ENCODE measurements around the gene GPR89A.
"Not testable (repeated sequence)": the region's sequence is repeated elsewhere in the genome, so short reads cannot be mapped to it uniquely, and the experiment has no call there.

GPR89A gene

DNA sequence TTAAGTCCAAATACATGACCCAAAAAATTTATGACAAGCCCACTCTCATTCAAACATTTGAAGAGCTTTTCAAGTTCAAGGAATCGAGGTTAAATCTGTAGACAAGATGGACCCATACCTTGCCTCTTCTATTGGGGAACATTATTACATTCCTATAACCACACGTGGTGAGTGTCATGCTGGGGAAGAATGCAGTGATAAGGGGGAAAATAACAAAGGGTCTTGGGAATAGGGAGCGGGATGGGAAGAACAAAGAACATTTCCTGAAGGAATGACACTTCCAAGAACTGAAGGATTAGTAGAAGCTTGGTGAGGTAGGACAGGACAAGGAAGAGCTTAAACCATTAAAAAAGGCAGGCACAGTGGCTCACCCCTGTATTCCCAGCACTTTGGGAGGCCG lies 80.5 kb downstream of the GPR89A start:
- no peak for DNase-seq

DNA sequence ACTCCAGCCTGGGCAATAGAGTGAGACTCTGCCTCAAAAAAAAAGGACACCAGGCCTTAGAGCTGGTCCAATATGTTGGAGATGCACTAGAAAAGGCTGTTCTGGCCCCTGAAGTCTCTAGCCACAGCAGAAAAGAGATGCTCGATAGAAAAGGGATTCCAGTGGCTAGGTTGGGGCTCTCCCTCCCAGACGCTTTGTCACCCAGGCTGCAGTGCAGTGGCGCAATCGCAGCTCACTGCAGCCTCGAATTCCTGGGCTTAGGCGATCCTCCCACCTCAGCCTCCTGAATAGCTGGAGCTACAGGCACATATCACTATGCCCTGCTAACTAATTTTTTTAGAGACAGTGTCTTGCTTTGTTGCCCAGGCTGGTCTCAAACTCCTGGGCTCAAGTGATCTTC lies 81.1 kb downstream of the GPR89A start:
- no peak for DNase-seq

DNA sequence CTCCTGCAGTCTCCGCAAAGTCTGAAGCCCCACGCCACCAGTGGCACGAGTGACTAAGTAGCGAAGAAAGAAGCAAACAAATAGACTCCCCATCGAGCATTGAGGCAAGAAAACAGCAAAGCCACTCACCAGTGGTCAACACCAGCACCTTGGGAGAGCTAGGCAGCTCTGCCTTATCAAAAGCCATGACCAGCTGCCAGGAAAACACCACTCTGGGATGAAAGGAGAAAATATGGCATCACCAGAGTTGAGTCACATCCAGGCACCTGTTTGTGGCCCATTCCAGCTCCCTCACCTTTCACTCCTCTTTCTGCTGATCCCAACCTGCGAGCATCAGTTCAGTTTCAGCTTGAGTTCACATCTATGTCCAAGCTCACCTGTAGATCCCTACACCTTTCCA lies 82.1 kb downstream of the GPR89A start:
- DNase-seq: no peak

DNA sequence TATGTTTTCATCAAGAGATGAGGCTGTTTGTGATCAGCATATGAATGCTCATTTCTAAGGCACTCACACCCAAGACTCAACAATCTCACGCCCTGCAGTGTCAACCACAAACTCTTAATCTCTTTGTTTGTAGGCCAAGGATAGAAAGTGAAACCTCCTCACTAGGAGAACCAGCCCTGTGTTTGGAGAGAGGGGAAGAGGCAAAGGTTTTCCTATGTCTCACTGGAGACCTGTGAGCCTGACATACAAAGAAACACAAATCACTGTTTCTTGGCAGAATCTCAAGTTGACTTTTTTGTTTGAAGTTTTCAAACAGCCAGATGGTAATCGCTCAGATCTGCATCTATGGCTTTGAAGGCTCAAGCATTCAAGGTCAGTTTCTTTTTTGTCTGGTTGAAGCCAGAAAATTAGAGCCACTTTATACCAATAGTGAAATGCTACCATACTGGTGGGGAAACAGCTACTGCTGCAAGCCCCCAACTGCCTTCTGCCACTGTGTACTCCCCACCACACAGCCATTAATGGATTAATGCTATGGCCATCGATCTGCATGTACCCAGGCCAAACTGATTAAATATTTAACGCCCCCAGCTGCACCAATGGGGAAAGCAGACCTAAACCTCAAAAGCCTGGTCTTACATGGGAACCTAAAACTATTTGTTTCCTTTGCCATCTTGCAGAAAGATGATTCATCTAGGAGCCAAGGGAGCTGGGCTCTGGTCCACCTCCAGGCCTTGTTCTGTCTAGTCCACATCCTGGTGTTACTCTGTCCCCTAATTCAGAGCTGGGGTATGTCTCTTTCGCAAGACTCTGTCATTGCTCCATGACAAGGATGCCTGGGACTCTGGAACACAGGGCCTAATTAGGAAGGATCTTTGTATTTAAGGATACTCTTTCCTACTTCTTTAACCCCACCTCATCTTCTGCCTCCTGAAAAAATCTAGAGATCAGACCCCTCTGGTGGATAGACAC lies 83.1 kb downstream of the GPR89A start:
- no peak for DNase-seq

DNA sequence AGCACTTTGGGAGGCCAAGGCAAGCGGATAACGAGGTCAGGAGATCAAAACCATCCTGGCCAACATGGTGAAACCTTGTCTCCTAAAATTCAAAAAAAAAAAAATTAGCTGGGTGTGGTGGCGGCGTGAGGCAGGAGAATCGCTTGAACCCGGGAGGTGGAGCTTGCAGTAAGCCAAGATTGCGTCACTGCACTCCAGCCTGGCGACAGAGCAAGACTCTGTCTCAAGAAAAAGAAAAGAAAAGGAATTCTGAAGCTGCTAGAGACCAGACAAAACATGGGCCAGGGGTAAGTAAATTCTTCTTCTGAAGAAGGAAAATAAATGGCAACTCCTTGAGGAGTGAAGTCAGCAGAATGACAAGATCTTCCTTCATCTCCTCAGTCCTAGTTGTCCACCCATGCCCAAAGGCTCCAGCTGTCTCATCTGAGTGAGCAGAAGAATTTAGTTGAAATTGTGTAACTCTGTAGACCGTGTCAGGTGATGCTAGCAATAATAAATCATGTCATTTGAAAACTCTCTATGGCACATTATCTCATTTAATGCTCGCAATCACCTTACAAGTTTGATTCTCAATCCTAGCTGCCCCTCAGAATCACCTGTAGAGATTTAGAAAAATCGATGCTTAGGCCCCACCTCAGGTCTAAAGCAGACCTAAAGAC lies 85.1 kb downstream of the GPR89A start:
- no peak for DNase-seq

DNA sequence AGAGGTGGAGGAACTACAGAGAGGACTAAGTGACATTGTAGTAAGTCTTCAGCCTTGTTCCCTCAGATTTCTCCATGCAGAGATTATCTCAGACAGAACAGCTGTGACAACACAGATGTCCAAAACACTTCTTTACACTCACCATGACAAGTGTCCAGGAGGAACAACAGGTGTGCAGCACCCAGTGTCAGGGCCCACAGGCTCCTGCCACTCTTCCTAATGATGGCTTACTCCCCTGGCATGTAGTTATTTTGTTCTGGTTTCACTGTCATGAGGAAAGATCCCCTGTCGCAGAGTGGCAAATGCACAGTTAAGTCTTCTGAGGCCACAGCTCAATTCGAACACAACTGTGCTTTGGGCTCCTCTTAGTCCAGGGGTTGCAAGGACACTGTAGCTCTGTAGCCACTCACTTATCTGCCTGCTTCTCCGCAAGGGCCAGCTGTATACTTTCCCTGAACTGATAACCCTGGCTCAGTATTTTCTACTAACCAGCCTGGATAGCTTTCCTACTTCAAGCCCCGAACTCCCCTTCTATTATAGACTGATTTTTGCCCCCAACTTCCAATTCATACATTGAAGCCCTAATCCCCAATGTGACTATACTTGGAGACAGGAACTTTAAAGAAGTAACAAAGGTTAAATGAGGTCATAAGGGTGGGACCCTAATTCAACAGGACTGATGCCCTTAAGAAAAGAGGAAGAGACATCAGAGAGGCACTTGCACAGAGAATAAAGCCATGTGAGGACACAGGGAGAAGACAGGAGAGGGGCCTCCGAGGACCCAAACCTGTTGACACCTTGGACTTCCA lies 88.2 kb downstream of the GPR89A start:
- no peak for DNase-seq

DNA sequence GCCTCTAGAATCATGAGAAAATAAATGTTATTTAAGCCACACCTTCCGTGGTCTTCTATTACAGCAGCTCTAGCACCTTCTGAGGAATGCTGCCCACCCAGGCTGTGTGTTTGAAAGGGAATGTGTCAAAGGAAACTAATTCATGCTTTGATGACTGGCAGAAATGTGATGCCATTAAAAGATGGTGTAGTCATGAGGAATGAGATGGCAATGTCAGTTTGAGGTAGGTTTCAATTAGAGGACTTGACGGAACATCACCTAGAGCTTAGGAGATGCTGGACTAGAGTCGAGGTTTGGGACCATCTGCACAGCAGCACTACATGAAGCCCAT lies 88.8 kb downstream of the GPR89A start:
- DNase-seq: no peak

DNA sequence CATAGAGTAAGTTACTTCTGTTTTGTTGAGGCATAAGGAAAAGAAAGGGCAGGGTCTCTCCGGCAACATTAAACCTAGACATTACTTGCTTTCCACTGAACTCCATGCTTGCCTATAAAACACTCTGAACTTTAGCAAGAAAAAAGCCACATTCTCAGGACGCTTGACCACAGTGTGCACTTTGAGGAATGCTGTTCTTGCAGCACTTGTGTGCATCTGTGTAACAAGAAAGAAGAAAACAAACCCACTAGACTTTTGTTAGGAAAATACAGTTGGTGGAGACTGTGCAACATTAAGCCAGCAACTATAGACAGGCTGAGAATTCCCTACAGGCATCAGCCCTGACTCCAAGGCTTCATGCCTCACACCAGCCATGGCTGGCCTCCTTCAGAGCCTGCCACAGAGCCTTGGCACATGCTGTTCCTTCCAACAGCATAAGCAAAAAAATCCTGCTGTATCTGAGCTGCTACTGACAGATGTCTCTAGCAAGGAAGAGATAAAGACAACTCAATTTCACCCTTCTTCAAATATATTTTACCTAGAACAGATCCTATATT lies 93.6 kb downstream of the GPR89A start:
- no peak for DNase-seq

DNA sequence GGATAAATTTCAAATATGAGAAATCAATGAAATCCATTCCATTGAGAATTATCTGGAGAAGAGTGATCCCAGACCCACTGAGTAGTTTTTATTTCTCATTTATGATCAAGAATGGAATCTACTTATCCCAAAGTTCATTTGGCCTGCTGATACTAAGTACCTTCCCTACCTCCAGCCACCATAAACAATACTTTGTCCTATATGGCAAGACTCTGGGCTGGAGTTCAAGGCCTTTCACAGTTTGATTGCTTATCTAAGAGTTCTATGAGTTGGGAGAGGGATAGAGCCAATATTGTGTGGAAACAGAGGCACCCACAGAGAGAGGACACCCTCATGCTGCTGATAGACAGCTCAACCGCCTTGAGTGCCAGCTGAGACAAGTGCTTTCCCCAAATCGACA lies 94.3 kb downstream of the GPR89A start:
- DNase-seq: no peak

DNA sequence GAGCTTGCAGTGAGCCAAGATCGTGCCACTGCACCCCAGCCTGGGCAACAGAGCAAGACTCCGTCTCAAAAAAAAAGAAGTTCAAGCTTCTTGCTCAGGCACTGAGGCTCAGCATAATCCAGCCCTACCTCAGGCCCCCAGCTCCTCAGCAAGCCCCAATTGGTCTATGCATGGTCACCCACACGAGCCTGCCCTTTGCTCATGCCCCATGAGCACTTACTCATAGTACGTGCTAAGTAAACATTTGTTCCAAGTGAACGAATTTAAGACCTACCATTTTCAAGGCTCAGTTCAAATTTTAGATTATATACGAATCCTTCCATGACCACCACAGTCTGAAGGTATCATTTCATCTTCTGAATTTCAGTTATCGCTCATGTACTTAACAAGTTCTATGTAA lies 95.0 kb downstream of the GPR89A start:
- no peak for DNase-seq

DNA sequence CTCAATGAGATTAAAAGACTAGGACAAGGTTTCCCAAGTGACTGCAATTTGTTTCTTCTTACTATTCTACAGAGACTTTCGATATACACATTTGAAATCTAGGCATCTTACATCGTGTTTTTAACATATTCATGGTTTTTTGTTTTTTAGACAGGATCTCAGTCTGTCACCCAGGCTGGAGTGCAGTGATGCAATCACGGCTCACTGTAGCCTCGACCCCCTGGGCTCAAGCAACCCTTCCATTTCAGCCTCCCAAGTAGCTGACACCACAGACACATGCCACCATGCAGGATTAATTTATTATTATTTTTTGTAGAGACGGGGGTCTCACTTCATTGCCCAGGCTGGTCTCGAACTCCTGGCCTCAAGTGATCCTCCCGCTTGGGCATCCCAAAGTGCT lies 97.8 kb downstream of the GPR89A start:
- no peak for DNase-seq

DNA sequence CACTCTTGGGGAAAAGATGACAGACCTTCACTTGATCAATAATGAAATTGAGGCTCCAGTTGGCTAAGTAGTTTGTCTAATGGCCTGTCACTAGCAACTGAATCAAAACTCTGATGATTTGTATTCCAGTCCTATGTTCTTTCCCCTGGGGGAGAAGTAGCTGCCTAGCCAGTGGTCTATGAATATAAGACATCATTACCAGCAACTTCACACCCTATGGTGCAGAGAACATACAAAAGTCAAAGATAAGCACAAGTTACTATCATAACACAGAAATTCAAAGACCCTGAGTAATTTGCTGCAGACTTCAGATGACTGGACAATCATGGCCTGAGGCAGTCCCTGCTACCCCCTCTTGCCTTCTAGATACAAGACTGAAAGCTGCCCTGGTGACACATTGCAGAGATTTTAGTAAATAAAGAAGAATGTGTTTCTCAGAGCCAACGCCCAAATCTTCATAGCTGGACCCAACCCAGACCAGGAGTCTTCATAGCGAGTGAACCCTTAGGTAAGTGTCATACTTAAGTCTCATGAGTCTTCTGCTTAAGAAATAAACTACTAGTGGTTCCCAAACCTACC lies 98.4 kb downstream of the GPR89A start:
- no peak for DNase-seq

DNA sequence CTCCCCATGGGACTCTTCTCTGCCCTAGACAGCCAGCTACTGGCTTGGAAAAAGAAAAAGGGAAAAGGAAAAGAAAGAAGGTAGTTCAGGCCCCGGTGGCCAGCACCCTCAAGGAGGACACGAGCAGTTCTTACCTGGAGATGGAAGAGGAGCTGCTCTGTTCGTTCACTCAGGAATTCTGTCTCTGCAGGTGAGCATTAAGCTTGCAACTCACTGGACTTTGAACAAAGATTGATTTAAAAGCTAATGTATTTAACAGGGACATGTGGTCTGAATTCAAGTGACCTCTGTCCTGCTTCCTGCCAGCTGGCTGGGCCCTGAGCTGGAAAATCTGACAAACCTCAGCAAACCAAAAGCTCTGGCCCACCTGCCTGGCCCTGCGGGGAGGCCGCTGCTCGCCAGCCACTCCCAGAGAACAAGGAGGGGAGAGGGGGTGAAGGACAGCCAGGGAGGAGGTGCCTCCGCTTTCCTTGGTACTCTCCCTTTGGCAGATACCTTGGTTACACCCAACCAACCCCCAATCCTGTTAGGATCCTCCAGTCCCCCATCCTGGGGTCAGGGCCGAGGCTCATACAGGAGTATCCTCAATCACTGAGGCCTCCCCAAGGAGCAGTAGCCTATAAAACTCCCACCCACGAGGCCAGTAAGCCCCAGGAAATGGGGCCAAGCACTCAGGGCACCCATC lies 99.5 kb downstream of the GPR89A start, which contains the start of gene PDZK1:
Gene PDZK1 (minus strand): TSS at position 186 of the 685 bp plus-strand sequence. CDS start 19,347 bp downstream, outside the sequence.
- no peak for DNase-seq

DNA sequence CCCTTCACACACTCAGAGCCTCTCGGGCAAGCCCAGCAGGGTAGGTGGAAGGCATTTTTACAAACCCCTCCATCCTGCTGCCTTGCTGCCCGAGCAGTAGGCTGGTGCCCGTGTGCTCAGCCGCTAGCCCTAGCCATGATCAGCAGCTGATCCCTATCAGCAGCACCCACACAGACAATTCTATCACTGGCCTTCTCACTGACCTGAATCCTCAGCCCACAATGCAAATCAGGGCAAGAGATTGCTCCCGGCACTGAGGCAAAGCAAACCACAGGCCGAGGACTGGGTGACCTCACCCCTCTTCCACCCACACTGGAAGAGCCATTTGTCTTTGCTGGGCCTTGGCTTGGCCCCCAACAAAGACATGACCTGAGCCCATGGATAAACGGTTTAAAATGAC lies 100.3 kb downstream of the GPR89A start:
- no peak for DNase-seq

DNA sequence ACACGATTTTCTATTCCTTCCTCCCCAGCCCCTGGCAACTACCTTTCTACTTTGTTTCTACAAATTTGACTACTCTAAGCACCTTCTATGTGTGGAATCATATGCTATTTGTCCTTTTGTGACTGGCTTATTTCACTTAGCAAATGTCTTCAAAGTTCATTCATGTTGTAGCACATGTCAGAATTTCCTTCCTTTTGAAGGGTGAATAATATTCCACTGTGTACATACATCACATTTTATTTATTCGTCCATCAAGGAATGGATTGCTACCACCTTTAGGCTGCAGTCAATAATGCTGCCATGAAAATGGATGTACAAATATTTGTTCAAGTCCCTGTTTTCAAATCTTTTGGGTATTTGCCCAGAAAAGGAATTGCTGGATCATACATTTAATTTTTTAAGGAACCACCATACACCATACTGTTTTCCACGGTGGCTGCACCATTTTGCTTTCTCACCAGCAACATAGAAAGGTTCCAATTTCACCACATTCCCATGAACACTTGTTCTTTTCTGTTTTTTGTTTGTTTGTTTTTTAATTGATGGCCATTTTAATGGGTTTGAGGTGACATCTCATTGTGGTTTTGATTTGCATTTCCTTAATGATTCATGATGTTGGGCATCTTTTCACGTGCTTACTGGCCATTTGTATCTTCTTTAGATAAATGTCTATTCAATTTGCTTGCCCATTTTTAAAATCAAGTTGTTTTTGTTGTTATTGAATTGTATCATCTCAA lies 102.7 kb downstream of the GPR89A start:
- DNase-seq: no peak

DNA sequence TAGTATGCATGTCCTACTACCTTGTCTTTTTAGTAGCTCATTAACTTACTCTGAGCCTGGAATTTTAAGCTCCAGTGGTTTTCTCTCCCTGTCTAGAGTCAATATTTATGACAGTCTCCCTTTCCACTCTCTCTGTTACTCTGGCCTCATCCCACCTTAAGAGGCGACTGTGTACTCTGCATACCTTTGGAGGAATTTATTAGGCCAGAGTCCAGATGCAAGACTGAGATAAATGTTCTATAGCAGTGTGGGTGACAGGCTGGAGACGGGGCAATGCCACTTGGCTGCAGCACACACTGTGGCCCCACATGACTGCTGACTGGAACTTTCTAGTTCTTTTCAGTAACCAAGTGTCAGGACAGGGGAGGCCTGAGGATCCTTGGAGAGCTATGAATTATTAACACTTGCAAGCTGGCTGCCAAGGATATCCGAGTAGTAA lies 103.4 kb downstream of the GPR89A start:
- DNase-seq: no peak

DNA sequence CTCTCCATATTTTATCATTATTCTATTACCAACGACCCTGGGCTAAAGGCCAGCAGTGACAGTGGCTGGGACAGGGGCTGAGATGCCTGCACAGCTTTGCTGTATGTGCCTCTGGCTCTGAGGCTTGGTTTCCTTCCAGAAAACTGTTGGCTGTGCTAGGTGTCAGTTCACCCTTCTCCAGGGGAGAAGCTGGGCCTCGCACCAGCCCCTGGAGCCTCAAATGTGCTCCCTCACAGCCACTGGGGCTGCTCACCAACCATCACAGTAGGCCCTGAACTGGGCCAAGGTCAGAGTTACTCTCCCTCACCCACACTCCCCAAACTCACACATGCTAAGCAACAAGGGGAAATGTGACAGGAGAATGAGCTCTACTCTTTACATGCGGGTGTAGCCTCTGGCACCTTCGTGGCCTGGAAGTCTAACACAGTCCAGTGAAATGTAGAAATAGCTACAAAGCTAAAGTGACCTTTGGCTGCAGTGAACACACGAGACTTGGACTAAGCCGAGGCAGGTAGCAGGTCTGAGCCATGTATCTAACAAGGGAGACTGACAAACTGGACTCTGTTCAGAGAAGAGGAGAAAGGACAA lies 106.8 kb downstream of the GPR89A start:
- no peak for DNase-seq

DNA sequence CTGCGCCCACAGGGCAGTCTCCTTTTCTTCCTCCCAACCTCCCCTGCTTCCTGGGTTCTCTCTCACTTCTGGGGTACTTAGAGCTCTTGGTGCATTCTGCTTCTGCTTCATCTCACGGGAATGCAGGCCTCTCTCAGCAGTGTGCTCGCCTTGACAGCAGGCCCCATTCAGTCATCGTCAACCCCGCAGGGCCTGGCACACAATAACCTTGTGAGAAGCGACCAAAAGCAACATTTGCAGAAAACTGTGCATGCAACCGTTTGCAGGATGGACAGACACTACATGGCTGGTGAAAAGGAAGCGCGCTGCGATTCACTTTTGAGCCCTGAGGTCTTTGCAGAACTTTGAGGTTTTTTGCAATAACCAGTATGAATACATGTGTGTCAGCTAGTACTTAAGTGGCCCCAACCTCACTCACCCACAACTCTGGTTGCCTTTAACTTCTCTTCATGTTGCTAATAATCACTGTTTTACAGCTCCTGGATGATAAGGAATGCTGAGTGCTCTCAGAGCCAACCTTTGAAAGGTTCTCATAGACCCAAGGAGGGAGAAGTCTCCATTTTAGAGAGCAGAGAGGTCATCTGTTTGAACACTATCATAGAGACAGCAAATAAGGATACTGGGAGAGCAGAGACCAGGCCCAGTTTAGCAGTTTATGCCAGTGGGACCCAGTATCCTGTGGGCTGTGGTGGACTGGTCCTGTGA lies 109.0 kb downstream of the GPR89A start:
- no peak for DNase-seq

DNA sequence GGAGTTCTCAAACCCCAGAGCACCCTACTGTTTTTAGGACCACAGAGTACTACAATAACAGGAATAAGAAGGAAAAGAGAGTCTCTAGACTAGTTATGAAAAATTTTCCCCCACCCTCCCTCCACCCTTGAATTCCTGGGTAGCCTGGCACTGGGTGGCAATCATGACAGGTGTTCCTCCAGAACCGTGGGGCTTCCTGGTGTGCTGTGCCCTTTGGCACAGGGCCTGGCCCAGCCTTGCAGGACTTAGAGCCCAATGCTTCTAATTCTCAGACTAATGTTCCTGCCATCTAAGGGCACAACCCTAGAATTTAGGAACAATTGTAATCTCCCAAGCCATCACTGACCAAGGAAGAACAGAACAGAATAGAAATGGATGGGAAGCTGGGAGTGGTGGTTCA lies 110.0 kb downstream of the GPR89A start:
- no peak for DNase-seq

DNA sequence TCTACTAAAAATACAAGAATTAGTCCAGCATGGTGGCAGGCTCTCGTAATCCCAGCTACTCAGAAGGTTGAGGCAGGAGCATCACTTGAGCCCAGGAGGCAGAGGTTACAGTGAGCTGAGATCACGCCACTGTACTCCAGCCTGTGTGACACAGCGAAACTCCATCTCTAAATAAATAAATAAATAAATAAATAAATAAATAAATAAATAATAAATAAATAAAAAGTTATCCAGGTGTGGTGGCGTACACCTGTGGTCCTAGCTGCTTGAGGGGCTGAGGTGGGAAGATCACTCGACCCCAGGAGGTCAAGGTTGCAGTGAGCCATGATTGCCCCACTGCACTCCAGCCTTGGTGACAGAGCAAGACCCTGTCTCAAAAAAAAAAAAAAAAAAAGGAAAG lies 110.7 kb downstream of the GPR89A start:
- DNase-seq: not testable (repeated sequence)
